DOHH2 (cell line): ENCODE data around the gene GABBR1.

ENCODE experiments used
- H3F3A ChIP-seq: fragments of 200-600 bp; sonication (generic), shearing (Covaris generic); 2 replicates; pipeline ENCODE4 v1.6.0; 2016; ENCODE audit warnings: antibody characterized with exemption, mild to moderate bottlenecking; ENCODE audit not compliant: control insufficient read depth, insufficient read depth
- H3K27ac ChIP-seq: fragments of 200-600 bp; sonication (generic); 2 replicates; pipeline ENCODE4 v1.5.1; 2014; ENCODE audit warnings: low read depth, mild to moderate bottlenecking, low read length, moderate library complexity
- H3K27me3 ChIP-seq: fragments of 200-600 bp; sonication (generic); 2 replicates; pipeline ENCODE4 v1.6.1; 2014; ENCODE audit warnings: mild to moderate bottlenecking, low read length, mixed read lengths; ENCODE audit not compliant: control insufficient read depth
- H3K36me3 ChIP-seq: fragments of 200-600 bp; sonication (generic); 2 replicates; pipeline ENCODE4 v1.6.1; 2014; ENCODE audit warnings: mild to moderate bottlenecking, low read length, moderate library complexity, mixed read lengths; ENCODE audit not compliant: control insufficient read depth
- H3K4me1 ChIP-seq: fragments of 200-600 bp; sonication (generic); 2 replicates; pipeline ENCODE4 v1.6.1; 2014; ENCODE audit warnings: mild to moderate bottlenecking, low read length, mixed read lengths; ENCODE audit not compliant: control insufficient read depth
- H3K4me2 ChIP-seq: fragments of 200-600 bp; sonication (generic); 2 replicates; pipeline ENCODE4 v1.6.0; 2014; ENCODE audit warnings: mild to moderate bottlenecking, low read length, moderate library complexity
- H3K4me3 ChIP-seq: fragments of 200-600 bp; sonication (generic); 2 replicates; pipeline ENCODE4 v1.5.1; 2014; ENCODE audit warnings: mild to moderate bottlenecking, low read length, mixed read lengths
- H3K79me2 ChIP-seq: fragments of 200-600 bp; sonication (generic); 2 replicates; pipeline ENCODE4 v1.6.1; 2014; ENCODE audit warnings: mild to moderate bottlenecking, low read length, mixed read lengths; ENCODE audit not compliant: control insufficient read depth
- H3K9me2 ChIP-seq: fragments of 200-600 bp; sonication (generic); replicated peaks from 2 replicates; pipeline ENCODE4 v1.6.1; 2014; ENCODE audit warnings: mild to moderate bottlenecking, low read length, mixed read lengths; ENCODE audit not compliant: control insufficient read depth
- H3K9me3 ChIP-seq: fragments of 200-600 bp; sonication (generic); 2 replicates; pipeline ENCODE4 v1.6.1; 2014; ENCODE audit warnings: antibody characterized with exemption, low read length, mixed read lengths; ENCODE audit not compliant: control insufficient read depth, insufficient read depth
- H4K20me1 ChIP-seq: fragments of 200-600 bp; sonication (generic); 2 replicates; pipeline ENCODE4 v1.6.0; 2014; ENCODE audit warnings: low read depth, mild to moderate bottlenecking, antibody characterized with exemption, low read length, moderate library complexity; ENCODE audit not compliant: control insufficient read depth, insufficient read depth
- EZH2phosphoT487 ChIP-seq: fragments of 200-600 bp; sonication (generic); IDR thresholded peaks from 2 replicates; pipeline ENCODE4 v1.6.1; 2017; ENCODE audit warnings: borderline replicate concordance, mild to moderate bottlenecking, antibody characterized with exemption, low read length, moderate library complexity, mixed read lengths
- TF ChIP-seq, protein P1 (sequence below): fragments of 200-600 bp; sonication (generic); IDR thresholded peaks from one replicate; pipeline ENCODE4 v1.5.1; 2014; ENCODE audit warnings: antibody characterized with exemption, mild to moderate bottlenecking, low read depth, low read length; ENCODE audit not compliant: poor library complexity, severe bottlenecking

GABBR1 gene

DNA sequence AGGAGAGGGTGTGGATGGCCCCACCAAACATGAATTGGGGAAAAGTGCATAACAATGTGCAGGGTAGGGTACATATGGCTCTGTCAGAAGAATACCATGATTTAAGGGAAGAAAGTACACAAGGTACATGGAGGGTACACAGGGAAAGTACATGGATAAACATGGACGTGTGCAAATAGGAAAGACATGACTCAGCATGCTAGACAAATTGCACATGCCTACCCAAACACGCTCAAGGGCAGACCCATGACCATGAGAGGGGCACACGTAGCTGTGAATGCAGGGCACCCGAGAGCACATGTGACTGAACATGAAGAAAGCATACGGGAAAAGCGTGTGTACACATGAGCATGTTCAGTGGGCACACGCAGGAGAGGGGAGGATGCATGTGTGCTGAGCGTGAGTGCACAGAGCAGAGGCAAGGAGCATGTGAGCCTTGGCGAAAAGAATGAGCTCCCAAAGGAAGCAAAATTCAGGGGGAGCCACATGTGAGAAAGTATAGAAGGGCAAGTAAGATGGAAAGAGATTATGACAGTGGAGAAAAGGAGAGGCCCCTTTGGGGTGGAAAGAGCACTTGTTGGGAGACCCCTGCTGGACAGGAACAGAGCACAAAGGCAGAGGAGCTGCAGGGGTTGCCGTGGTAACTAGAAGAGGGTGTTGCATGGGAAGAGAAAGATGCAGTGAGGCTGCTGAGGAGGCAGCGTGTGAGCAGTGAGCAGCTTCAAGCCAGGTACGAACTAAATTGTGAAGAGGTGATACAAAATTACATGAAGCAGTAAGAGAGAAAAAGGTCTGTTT is 30.2 kb downstream of the GABBR1 start:
- H3K36me3 ChIP-seq: no peaks in the 10 kb centered on the region

DNA sequence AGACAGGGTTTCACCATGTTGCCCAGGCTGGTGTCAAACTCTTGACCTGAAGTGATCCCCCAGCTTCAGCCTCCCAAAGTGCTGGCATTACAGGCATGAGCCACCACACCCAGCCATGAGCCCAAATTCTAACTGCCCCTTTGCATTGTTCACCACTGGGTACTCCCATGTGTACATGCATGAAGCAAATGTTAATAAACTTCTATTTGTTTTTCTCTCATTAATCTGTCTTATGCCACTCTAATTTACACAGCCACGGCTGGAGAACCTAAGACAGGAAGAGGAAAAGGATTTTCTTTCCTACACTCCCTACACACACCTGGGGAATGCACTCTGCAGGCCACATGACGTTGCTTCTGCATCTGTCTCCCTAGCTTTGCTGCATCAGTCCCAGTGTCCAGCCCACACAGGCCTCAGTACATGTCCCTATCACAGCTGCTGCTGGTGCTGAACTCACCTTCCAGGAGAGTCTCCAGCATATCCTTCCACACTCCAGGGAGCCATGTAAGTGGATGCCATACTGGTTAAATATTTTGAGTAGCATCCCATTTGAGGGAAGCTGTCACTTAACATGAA is 34.7 kb downstream of the GABBR1 start:
- H3K4me1 ChIP-seq: no peaks in the 10 kb centered on the region
- H3K79me2 ChIP-seq: no peaks in the 10 kb centered on the region
- H3K9me3 ChIP-seq: no peaks in the 10 kb centered on the region
- no peaks in the 10 kb centered on the region; the same call in 1 of the 2 replicates for H4K20me1 ChIP-seq
- TF ChIP-seq, protein P1, sequence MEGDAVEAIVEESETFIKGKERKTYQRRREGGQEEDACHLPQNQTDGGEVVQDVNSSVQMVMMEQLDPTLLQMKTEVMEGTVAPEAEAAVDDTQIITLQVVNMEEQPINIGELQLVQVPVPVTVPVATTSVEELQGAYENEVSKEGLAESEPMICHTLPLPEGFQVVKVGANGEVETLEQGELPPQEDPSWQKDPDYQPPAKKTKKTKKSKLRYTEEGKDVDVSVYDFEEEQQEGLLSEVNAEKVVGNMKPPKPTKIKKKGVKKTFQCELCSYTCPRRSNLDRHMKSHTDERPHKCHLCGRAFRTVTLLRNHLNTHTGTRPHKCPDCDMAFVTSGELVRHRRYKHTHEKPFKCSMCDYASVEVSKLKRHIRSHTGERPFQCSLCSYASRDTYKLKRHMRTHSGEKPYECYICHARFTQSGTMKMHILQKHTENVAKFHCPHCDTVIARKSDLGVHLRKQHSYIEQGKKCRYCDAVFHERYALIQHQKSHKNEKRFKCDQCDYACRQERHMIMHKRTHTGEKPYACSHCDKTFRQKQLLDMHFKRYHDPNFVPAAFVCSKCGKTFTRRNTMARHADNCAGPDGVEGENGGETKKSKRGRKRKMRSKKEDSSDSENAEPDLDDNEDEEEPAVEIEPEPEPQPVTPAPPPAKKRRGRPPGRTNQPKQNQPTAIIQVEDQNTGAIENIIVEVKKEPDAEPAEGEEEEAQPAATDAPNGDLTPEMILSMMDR: no peak
- no peak for TF ChIP-seq EZH2phosphoT487
- H3K9me2 ChIP-seq: no peaks in the 10 kb centered on the region
- H3K36me3 ChIP-seq: no peaks in the 10 kb centered on the region
- no peak overlapping the region for H3K4me3 ChIP-seq
- no peak overlapping the region for H3K27ac ChIP-seq
- no peaks in the 10 kb centered on the region for H3K27me3 ChIP-seq
- H3K4me2 ChIP-seq: no peak overlapping the region
- H3F3A ChIP-seq: no peaks in the 10 kb centered on the region

More for the DNA sequence above, 30.2 kb downstream of the GABBR1 start:
- H3K9me3 ChIP-seq: no peaks in the 10 kb centered on the region
- H3K4me3 ChIP-seq: no peak overlapping the region
- TF ChIP-seq, protein P1: peak; percentile 48
- TF ChIP-seq EZH2phosphoT487: no peak
- H4K20me1 ChIP-seq: no peaks in the 10 kb centered on the region; the same call in 1 of the 2 replicates
- H3K4me1 ChIP-seq: no peaks in the 10 kb centered on the region
- no peaks in the 10 kb centered on the region for H3F3A ChIP-seq
- H3K27me3 ChIP-seq: no peaks in the 10 kb centered on the region
- no peaks in the 10 kb centered on the region for H3K9me2 ChIP-seq
- H3K27ac ChIP-seq: no peak overlapping the region
- no peak overlapping the region for H3K4me2 ChIP-seq
- no peaks in the 10 kb centered on the region for H3K79me2 ChIP-seq

DNA sequence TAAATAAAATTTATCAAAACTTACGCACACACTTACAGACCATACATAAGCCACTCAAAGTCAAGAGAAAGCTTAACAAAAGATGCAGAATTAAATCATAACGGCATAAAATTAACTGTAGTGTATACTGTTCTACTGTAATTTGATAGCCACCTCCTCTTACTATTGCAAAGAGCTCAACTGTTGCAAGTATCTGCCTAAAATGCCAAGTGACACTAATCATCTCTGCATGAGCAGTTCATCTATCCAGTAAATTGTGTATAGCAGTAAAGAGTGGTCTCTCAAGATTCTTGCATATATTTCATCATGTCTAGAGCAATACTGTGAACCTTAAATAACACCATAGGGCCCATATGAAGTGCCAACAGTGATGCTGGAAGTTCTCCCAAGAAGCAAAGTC is 35.8 kb downstream of the GABBR1 start:
- Histone ChIP-seq H3K79me2 (no peaks in the 10 kb centered on the region), H4K20me1 (no peaks in the 10 kb centered on the region), H3K9me3 (no peaks in the 10 kb centered on the region), H3F3A (no peaks in the 10 kb centered on the region), H3K36me3 (no peaks in the 10 kb centered on the region), H3K4me2 (no peak overlapping the region), H3K27ac (no peak overlapping the region), H3K4me3 (no peak overlapping the region), H3K9me2 (no peaks in the 10 kb centered on the region), H3K4me1 (no peaks in the 10 kb centered on the region), H3K27me3 (no peaks in the 10 kb centered on the region)
- TF ChIP-seq, protein P1: no peak
- no peak for TF ChIP-seq EZH2phosphoT487
